Hematopoietic multipotent progenitor cell treated with erythropoietin and hydrocortisone succinate and interleukin-3 and kit ligand, for 17 days (in vitro differentiated cells): ENCODE measurements around the gene SLC6A12.
"Not testable (repeated sequence)": the region's sequence is repeated elsewhere in the genome, so short reads cannot be mapped to it uniquely, and the experiment has no call there.

Experiments used
- DNase-seq: peaks from one replicate; pipeline ENCODE4 v3.0.0-alpha.2; 2015; ENCODE audit warnings: low spot score

Gene SLC6A12

DNA sequence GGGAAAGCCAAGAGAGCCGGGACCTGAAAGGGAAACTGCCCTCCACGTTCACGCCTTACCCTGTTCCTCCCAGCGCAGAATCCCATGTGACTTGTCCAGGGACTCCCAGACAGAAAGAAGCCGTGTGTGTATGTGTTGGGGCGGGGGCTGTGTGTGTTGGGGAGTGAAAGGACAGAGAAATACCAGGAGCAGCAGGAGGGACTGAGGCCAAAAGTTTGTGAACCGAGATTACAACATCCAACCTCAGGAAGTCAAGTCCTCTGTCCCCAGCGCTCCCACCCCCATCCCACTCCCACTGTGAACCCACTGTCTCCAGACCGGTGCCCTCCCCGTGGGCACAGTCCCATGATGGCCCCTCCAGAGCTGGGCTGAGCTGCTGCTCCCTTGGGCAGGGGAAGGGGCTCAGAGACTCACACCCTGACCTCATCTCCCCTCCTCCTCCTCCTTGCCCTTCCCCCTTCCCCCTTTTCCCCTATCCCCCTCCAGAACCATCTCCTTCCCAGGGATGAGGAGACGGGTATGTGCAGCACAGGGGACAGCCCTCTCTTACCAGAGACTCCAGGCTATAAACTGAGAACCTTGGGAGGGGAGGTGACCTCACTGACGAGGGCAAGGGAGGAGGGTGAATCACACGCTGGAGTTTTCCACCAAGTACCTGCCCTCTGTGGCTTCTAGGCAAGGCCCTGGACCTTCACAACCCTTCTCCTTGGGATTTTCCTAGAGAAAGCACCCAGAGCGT is at the start of gene SLC6A12:
Gene SLC6A12 (minus strand): TSS at position 155 of the 739 bp plus-strand sequence. CDS start 4,171 bp downstream, outside the sequence.
- DNase-seq, result no peak

DNA sequence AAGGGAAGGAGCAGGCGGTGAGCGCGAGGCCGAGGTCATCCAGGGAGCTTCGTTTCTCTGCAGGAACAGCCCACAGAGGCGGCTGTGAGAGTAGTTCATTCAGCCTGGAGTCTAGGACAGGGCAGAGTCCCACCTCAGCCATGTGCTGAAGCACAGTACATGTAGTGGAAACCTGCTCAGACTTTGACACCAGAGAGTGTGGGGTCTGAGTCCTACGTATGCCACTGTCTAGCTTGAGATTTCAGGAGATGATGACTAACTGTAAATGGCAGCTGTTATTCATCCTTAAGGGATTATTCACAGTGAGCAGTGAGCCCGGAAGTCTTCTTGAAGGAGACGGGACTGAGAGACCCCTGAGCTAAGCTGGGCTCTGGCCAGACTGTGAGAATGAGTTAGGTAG is 49.6 kb upstream of the SLC6A12 start:
- no peak for DNase-seq

- no peak for DNase-seq
Measured at GRCh38 chr12:262817-263216, 48.9 kb upstream of the SLC6A12 start, which contains the start of gene SLC6A13. Gene SLC6A13, minus strand, starts transcription at chr12:262836. Its CDS starts 2,784 bp downstream, at chr12:260052.

GRCh38 chr12:262113-262512 is 48.2 kb upstream of the SLC6A12 start:
- no peak for DNase-seq

DNA sequence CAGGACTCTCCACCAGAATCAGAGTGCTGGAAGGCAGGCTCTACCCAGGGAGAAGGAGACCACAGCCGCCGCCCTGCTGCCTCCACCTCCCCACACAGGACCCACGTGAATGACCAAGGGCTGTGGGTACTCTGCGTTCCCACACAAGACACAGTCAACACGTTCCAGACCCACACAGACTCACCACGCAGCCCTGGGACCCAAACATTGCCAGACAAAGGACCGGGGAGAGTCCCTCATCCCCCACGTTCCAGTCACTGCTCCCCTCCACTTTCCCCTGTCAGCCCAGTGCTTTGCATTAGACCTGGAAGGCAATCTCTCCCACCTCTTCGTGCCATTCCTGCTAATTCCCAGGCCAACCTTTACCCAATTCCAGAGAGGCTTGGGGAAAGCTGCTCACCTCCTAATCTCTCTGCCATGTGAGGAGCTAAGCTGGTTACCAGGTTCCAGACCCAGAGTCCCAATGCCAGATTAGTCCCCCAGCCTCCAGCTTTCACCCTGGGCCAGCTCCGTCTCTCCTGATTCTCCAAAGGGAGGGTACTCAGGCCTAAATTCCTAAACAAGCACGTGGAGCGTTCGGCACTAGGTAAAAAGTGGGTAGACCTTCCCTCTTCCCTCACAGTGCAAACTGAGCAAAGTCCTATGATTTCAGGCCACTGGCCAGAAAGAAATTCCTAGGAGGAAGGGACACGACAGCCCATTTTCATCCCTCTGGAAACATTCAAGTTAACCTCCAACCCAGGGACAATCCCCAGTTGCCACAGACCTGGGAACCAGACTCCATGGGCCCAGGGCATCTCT is 43.8 kb upstream of the SLC6A12 start:
- no peak for DNase-seq

GRCh38 chr12:256958-257357 is 43.0 kb upstream of the SLC6A12 start:
- DNase-seq, result no peak

GRCh38 chr12:256225-256624 is 42.3 kb upstream of the SLC6A12 start:
- DNase-seq, result no peak

GRCh38 chr12:254912-255311 is 41.0 kb upstream of the SLC6A12 start:
- no peak for DNase-seq

DNA sequence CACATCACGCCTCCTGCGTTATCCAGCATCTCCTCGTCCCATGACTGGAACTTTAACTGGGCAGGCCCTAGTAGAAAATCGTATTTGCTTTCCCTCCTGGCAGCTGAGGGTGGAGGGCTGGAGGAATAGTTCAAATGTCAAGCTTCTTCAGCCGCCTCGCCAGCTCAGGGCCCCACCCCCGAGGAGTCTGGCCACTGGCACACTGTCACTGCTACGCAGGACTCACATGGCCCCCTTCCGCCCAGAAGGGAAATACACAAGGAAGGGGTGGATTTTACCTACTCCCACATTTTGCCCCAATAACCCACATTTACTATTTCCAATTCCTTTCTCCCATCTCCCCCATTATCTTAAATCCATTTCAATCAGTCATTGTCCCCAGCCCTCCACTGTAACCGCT is 40.1 kb upstream of the SLC6A12 start:
- no peak for DNase-seq

GRCh38 chr12:253116-253831 is 39.3 kb upstream of the SLC6A12 start:
- DNase-seq, result no peak

- no peak for DNase-seq
Measured at GRCh38 chr12:252636-253035, 38.7 kb upstream of the SLC6A12 start.

DNA sequence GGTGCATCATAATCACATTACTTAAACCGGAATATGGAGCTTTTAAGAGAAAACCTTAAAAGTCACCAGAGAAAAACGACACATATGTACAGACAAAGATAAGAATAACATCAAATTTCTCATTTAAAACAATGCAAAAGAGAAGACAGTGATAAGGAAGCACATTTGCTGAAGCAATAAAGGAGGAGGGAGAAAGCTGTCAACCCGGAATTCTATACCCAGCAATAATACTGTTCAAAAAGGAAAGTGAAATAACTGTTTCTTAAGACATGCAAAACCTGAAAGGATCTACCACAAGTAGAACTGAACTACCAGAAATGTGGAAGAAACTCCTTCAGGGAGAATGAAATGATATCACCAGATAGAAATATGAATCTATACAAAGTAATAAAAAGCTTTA is 33.3 kb upstream of the SLC6A12 start:
- no peak for DNase-seq

GRCh38 chr12:243381-243780 is 29.4 kb upstream of the SLC6A12 start:
- DNase-seq, result no peak

DNA sequence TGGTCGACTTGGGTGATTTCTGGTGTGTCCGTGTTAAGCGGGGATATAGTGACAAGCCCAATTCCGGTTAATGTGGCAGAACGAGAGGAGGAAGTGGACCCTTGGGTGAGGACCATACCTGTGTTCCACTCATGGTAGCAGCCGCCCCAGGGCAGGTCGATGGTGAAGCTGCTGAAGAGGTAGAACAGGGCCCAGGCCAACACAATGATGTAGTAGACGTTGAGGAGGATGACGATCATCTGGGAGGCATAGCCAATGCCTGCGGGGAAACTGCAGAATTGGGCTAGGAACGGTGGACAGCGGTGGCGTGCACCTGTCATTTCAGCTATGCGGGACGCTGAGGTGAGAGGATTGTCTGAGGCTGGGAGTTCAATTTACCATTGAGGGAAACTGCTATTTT is 28.5 kb upstream of the SLC6A12 start:
- no peak for DNase-seq

DNA sequence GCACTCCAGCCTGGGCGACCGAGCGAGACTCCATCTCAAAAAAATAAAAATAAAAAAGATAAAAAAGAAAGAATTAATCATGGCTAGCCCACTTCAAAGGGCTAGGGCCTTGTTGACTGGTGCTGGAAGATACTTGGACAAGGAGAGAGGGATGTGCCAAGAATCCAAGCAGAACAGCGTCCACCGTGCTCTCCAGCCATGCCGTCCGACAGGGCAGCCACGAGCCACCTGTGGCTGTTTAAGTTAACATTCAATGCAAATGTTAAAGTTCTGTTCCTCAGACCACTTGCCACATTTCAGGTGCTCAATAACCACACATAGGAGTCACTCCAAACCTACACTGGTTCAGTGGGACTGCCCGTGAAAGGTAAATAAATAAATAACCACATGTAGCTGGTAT is 27.3 kb upstream of the SLC6A12 start:
- no peak for DNase-seq

GRCh38 chr12:240566-240965 is 26.6 kb upstream of the SLC6A12 start:
- DNase-seq, result no peak

DNA sequence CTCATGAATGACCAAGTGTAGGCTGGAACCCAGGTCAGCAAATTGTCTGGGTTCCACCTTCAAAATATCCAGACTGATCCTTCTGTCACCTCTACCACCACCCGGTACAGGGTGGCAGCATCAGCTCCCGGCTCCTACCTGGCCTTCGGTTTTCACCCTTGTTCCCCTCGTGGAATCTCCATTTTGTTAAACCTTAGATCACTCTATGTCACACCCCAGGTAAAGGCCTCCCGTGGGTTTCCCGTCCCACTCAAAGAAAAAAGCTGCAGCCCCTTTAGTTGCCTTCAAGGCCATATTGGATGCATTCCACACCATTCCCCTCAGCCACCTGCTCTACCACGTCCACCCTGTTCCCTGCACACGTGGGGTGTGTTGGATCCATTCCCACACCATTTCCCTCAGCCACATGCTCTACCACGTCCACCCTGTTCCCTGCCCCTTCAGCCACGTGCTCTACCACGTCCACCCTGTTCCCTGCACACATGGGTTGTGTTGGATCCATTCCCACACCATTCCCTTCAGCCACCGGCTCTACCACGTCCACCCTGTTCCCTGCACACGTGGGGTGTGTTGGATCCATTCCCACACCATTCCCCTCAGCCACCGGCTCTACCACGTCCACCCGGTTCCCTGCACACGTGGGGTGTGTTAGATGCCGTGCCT is 24.9 kb upstream of the SLC6A12 start:
- no peak for DNase-seq

DNA sequence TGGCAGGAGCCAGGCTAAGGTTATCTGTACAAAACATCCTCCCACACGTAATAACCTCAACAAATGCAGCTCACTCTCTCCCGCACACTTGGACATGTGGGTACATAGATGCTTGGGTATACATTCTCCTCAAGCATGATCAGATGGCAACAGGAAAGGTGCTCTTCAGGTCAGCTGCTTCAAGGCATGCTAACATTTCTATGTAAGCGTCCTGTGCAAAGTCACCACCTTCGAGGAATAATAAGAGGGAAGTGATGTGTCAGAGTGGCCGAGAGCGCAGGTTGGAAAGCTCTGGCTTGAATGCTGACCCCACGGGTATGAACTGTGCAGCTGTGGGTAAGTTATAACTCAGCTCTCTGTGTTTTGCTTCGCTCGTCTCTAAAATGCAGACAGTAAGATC is 24.2 kb upstream of the SLC6A12 start:
- DNase-seq, result no peak

GRCh38 chr12:237026-237815 is 23.3 kb upstream of the SLC6A12 start:
- no peak for DNase-seq

DNA sequence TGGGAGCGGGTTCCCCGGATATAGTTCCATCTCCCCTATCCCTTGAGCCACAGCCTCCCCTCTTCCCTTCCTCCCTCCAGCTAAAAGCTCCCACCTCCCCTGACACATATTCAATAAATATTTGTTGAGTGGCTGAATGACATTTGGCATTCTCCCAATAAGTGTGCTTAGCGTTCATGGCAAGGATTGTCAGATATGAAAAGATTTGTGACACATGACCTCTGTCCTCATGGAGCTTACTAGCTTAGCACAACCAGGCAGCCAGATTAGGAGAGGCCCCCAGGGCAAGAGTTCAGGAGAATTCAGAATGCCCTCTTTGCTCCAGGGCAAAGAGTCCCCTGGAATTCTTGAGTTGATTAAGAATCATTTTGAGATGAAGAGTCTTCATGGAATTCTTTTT is 22.5 kb upstream of the SLC6A12 start:
- no peak for DNase-seq

- not testable (repeated sequence) for DNase-seq
Measured at GRCh38 chr12:235967-236366, 22.0 kb upstream of the SLC6A12 start.
